Fibroblast of lung (primary cell): ENCODE data around the gene PTCSC3.

Source experiments
- EZH2 ChIP-seq: IDR thresholded peaks from 2 replicates; pipeline ENCODE4 v1.5.1; 2012; ENCODE audit warnings: low read length, control low read depth, mild to moderate bottlenecking; ENCODE audit errors: missing control alignments
- TF ChIP-seq, protein P1 (sequence below), 2 donors: IDR thresholded peaks in 1 of 2; conservative IDR thresholded peaks in 1 of 2; 1 replicate in 1 of 2; 2 replicates in 1 of 2; pipeline ENCODE4 v1.5.1; 2011 to 2012; ENCODE audit warnings: low read length in 2 of 2, control low read depth in 1 of 2, inconsistent platforms in 1 of 2, low read depth in 1 of 2, mild to moderate bottlenecking in 1 of 2

DNA sequence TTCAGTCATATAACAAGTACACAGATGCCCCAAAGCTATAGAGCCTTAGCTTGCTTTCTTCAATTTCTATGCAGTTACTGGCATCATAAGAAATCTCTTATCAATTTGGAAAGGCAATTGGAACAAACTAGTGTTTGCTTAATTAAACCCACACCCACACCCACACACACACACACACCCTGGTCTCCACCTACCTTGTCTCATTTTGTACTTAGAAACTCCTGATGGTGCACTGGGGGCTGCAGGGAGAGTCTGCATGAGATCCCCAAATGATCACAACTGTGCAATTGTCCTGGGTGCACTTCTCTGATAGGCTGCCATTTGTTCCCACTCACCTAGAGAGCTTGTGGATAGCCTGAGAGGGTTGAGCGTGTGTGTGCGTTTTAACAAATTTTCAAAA, 40.5 kb upstream of the PTCSC3 start:
- TF ChIP-seq, protein P1, sequence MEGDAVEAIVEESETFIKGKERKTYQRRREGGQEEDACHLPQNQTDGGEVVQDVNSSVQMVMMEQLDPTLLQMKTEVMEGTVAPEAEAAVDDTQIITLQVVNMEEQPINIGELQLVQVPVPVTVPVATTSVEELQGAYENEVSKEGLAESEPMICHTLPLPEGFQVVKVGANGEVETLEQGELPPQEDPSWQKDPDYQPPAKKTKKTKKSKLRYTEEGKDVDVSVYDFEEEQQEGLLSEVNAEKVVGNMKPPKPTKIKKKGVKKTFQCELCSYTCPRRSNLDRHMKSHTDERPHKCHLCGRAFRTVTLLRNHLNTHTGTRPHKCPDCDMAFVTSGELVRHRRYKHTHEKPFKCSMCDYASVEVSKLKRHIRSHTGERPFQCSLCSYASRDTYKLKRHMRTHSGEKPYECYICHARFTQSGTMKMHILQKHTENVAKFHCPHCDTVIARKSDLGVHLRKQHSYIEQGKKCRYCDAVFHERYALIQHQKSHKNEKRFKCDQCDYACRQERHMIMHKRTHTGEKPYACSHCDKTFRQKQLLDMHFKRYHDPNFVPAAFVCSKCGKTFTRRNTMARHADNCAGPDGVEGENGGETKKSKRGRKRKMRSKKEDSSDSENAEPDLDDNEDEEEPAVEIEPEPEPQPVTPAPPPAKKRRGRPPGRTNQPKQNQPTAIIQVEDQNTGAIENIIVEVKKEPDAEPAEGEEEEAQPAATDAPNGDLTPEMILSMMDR (conservative IDR thresholded peaks at IDR 0.05 in 1 of 2, IDR thresholded peaks at IDR 0.05 in 1 of 2; ENCODE audit: low read depth in 1 of 2, low read length in 2 of 2), result no peak
- TF ChIP-seq EZH2, result no peak
